Mesenchymal stem cell (in vitro differentiated cells and primary cell): Measurements from ENCODE around the gene TMEM88.

ENCODE experiments used
- DNase-seq: peaks from one replicate; pipeline ENCODE4 v3.0.0-alpha.2; 2013
- H2AFZ ChIP-seq: one replicate; pipeline ENCODE4 v1.6.1; 2013; ENCODE audit warnings: low read depth, mild to moderate bottlenecking, control low read depth, inconsistent platforms, low read length, moderate library complexity
- H2AK5ac ChIP-seq: 2 replicates; pipeline ENCODE4 v1.6.1; 2013; ENCODE audit warnings: low read length, moderate library complexity, mild to moderate bottlenecking, inconsistent platforms; ENCODE audit not compliant: severe bottlenecking
- H2BK120ac ChIP-seq: one replicate; pipeline ENCODE4 v1.6.1; 2013; ENCODE audit warnings: low read depth, mild to moderate bottlenecking, inconsistent platforms, low read length, moderate library complexity
- H2BK12ac ChIP-seq, 2 experiments: one replicate each; pipeline ENCODE4 v1.6.1; 2013; ENCODE audit warnings: inconsistent platforms in 2 of 2, low read length in 2 of 2, mild to moderate bottlenecking in 2 of 2, moderate library complexity in 2 of 2, control low read depth in 1 of 2
- H2BK15ac ChIP-seq: one replicate; pipeline ENCODE4 v1.6.1; 2013; ENCODE audit warnings: mild to moderate bottlenecking, low read depth, inconsistent platforms; ENCODE audit not compliant: poor library complexity, severe bottlenecking
- H2BK5ac ChIP-seq: 2 replicates; pipeline ENCODE4 v1.6.1; 2013; ENCODE audit warnings: low read depth, mild to moderate bottlenecking, low read length, control low read depth, inconsistent platforms; ENCODE audit not compliant: poor library complexity, severe bottlenecking
- H3K14ac ChIP-seq, 2 experiments: one replicate each; pipeline ENCODE4 v1.6.1; 2013; ENCODE audit warnings: inconsistent platforms in 2 of 2, low read length in 2 of 2, control low read depth in 1 of 2, mild to moderate bottlenecking in 1 of 2, moderate library complexity in 1 of 2
- H3K18ac ChIP-seq, 2 experiments: one replicate each; pipeline ENCODE4 v1.6.1; 2013; ENCODE audit warnings: inconsistent platforms in 2 of 2, low read length in 2 of 2, control low read depth in 1 of 2, low read depth in 1 of 2, mild to moderate bottlenecking in 1 of 2
- H3K23ac ChIP-seq, 2 experiments: one replicate each; pipeline ENCODE4 v1.6.1; 2013; ENCODE audit warnings: inconsistent platforms in 2 of 2, low read length in 2 of 2, mild to moderate bottlenecking in 2 of 2, moderate library complexity in 2 of 2, control low read depth in 1 of 2
- H3K27ac ChIP-seq: 2 replicates; pipeline ENCODE4 v1.5.1; 2013; ENCODE audit warnings: mild to moderate bottlenecking, moderate library complexity, low read length, control low read depth, inconsistent platforms; ENCODE audit not compliant: poor library complexity, severe bottlenecking
- H3K27me3 ChIP-seq, 2 experiments: 2 replicates each; pipeline versions ENCODE4 v1.6.1 to v1.7.0; 2013; ENCODE audit warnings: low read length in 2 of 2, mild to moderate bottlenecking in 2 of 2, moderate library complexity in 2 of 2, control low read depth in 1 of 2, inconsistent platforms in 1 of 2; ENCODE audit not compliant: control insufficient read depth in 1 of 2, insufficient read depth in 1 of 2
- H3K36me3 ChIP-seq, 2 experiments: 2 replicates each; pipeline versions ENCODE4 v1.6.1 to v1.7.0; 2013; ENCODE audit warnings: low read length in 2 of 2, control low read depth in 1 of 2, inconsistent platforms in 1 of 2, low read depth in 1 of 2, mild to moderate bottlenecking in 1 of 2; ENCODE audit not compliant: insufficient read depth in 2 of 2, control insufficient read depth in 1 of 2
- H3K4ac ChIP-seq, 2 experiments: one replicate each; pipeline ENCODE4 v1.6.1; 2013; ENCODE audit warnings: inconsistent platforms in 2 of 2, low read length in 2 of 2, mild to moderate bottlenecking in 2 of 2, moderate library complexity in 2 of 2, control low read depth in 1 of 2, low read depth in 1 of 2
- H3K4me1 ChIP-seq: 2 replicates; pipeline ENCODE4 v1.6.1; 2013; ENCODE audit warnings: low read depth, low read length, control low read depth; ENCODE audit not compliant: control insufficient read depth, insufficient read depth
- H3K4me2 ChIP-seq: 2 replicates; pipeline ENCODE4 v1.6.1; 2013; ENCODE audit warnings: low read length, mild to moderate bottlenecking, inconsistent platforms; ENCODE audit not compliant: poor library complexity, severe bottlenecking
- H3K4me3 ChIP-seq, 2 experiments: 2 replicates each; pipeline versions ENCODE4 v1.5.1 to v1.7.0; 2013; ENCODE audit warnings: low read length in 2 of 2, mild to moderate bottlenecking in 2 of 2, control low read depth in 1 of 2, low read depth in 1 of 2; ENCODE audit not compliant: insufficient read depth in 1 of 2
- H3K79me1 ChIP-seq: replicated peaks from 2 replicates; pipeline ENCODE4 v1.6.1; 2013; ENCODE audit warnings: mild to moderate bottlenecking, control low read depth, low read length, inconsistent platforms; ENCODE audit not compliant: poor library complexity, severe bottlenecking
- H3K9ac ChIP-seq: 2 replicates; pipeline ENCODE4 v1.7.0; 2013; ENCODE audit warnings: mild to moderate bottlenecking, low read length, moderate library complexity
- H3K9me3 ChIP-seq: 2 replicates; pipeline ENCODE4 v1.7.0; 2013; ENCODE audit warnings: mild to moderate bottlenecking, low read length; ENCODE audit not compliant: control insufficient read depth
- H4K8ac ChIP-seq: one replicate; pipeline ENCODE4 v1.6.1; 2013; ENCODE audit warnings: inconsistent platforms, mild to moderate bottlenecking, low read length, moderate library complexity
- H4K91ac ChIP-seq: one replicate; pipeline ENCODE4 v1.6.1; 2013; ENCODE audit warnings: mild to moderate bottlenecking, low read length, inconsistent platforms
- WGBS: methylation state at CpG from one replicate; pipeline ENCODE4 v1.1.7; 2013; ENCODE audit warnings: mixed read lengths; 5-methylcytosine and 5-hydroxymethylcytosine counted together

TMEM88 gene

DNA sequence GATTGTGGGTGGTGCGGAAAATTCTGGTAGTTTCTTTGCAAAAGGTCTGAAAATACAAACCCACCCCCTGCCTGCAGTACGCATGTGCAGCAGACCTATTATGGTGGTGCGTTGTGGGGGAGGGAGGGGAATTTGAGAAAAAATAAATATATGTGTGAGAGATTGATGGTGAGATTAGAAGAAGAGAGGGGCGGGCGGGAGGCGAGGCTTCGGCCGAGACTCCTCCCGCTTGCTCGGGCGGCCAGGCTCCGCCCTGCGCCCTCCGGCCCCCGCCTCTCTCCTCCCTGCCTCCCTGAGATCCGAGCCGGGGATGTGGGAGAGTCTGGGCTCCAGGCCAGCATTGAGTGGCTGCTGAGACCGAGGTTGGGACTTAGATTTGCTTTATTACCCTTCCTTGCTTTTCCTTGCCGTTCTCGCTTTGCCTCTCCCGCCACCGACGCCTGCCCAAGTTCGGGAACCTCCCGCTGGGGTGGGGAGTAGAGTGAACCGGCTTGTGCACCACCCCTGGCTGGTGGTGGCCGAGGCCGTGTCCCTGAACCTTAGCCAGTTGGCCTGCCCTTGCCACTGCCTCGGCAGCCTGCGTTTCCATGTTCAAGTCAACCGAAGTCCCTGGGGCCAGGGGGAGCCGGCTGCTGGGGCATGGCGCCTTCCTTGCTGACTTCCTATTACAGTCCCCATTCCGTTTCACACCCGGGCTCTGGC is 32.8 kb downstream of the TMEM88 start:
- peak overlapping the region; percentile 94 to 95 for H2BK12ac ChIP-seq
- peaks cover 20 to 22% of the 10 kb centered on the region in 2 experiments for H3K36me3 ChIP-seq
- peak overlapping the region; percentile 94 for H2BK15ac ChIP-seq
- peak overlapping the region; percentile 59 for H2BK5ac ChIP-seq
- H3K27me3 ChIP-seq, result no peaks in the 10 kb centered on the region
- H3K9me3 ChIP-seq, result no peaks in the 10 kb centered on the region
- H3K4me3 ChIP-seq, result peak overlapping the region; percentile 55 to 94
- peak overlapping the region; percentile 70 for H2AFZ ChIP-seq
- H2AK5ac ChIP-seq, result peak overlapping the region; percentile 71
- peak overlapping the region; percentile 91 for H3K9ac ChIP-seq
- peak overlapping the region; percentile 96 for H3K27ac ChIP-seq
- WGBS, result 1% methylated on average over 24 of the region's 35 CpGs
- peak overlapping the region; percentile 94 for H3K4me2 ChIP-seq
- H4K91ac ChIP-seq, result peak overlapping the region; percentile 97
- peak overlapping the region in 1 of 2 experiments; percentile 79 for H3K23ac ChIP-seq
- peak overlapping the region; percentile 96 to 98 for H3K18ac ChIP-seq
- peak overlapping the region; percentile 85 to 90 for H3K4ac ChIP-seq
- H3K4me1 ChIP-seq, result peaks cover 20% of the 10 kb centered on the region
- peak overlapping the region; percentile 92 for H4K8ac ChIP-seq
- peaks cover 16% of the 10 kb centered on the region for H3K79me1 ChIP-seq
- H2BK120ac ChIP-seq, result peak overlapping the region; percentile 94
- peak overlapping the region in 1 of 2 experiments; percentile 99 for H3K14ac ChIP-seq
- peak; percentile 97 for DNase-seq

DNA sequence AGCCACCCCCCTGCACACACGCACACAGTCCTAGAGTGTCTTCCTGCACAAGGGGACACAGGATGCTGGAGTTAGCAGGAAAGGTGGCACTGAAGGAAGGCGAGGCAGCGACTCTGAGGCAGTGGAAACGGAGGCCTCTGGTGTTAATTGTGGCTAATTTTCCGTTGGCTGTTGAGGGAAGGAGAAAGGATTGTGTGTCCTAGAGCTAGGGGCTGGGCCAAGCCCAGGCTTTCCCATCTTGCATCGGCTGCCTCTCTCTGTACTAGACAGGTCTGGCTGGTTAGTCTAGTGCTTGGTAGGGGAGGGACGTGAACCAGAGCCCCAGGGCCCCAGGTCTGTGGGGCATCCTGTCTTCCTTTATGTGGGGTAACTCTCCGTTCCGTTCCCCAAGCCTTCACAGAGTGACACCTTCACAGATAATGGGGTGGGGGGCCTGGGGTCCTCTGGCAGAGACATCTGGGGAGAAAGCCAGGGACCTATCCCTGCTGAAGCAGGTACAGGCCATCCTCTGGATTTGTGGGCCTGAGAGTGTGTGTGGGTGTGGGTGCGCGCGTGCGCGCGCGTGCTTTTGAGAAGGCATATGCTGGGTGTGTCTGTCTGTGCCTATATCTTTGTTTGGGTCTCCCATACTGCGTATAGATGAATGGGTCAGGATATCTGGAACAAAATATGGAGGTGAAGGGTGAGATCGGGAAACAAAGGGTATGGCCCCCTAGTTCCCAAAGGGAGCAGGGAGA is 33.5 kb downstream of the TMEM88 start, which contains the start of gene CHD3:
Gene CHD3 (plus strand): TSS at position 606 of the 737 bp plus-strand sequence. CDS start 212 bp downstream, outside the sequence.
- peak; percentile 68 for DNase-seq
- 59% methylated on average over 18 of the region's 18 CpGs for WGBS
- Histone ChIP-seq H3K4me2 (peak within 1 kb of the TSS; percentile 92), H3K14ac (peak within 1 kb of the TSS in 1 of 2 experiments; percentile 99), H2BK12ac (peak within 1 kb of the TSS; percentile 94 to 95), H3K4me3 (peak within 1 kb of the TSS; percentile 55 to 94), H3K4me1 (peaks cover 20% of the 10 kb centered on the region), H3K23ac (peak within 1 kb of the TSS in 1 of 2 experiments; percentile 79), H3K4ac (peak within 1 kb of the TSS; percentile 85 to 90), H3K36me3 (peaks cover 26% of the 10 kb centered on the region in 2 experiments), H2AFZ (peak within 1 kb of the TSS; percentile 70), H2AK5ac (peak within 1 kb of the TSS; percentile 97), H2BK5ac (peak within 1 kb of the TSS; percentile 59), H3K18ac (peak within 1 kb of the TSS; percentile 96 to 98), H2BK15ac (peak within 1 kb of the TSS; percentile 94), H3K9ac (peak within 1 kb of the TSS; percentile 88), H3K27me3 (no peaks in the 10 kb centered on the region), H4K91ac (peak within 1 kb of the TSS; percentile 97), H3K79me1 (peaks cover 21% of the 10 kb centered on the region), H4K8ac (peak within 1 kb of the TSS; percentile 92), H3K27ac (peak within 1 kb of the TSS; percentile 96), H2BK120ac (peak within 1 kb of the TSS; percentile 94), H3K9me3 (no peaks in the 10 kb centered on the region)

DNA sequence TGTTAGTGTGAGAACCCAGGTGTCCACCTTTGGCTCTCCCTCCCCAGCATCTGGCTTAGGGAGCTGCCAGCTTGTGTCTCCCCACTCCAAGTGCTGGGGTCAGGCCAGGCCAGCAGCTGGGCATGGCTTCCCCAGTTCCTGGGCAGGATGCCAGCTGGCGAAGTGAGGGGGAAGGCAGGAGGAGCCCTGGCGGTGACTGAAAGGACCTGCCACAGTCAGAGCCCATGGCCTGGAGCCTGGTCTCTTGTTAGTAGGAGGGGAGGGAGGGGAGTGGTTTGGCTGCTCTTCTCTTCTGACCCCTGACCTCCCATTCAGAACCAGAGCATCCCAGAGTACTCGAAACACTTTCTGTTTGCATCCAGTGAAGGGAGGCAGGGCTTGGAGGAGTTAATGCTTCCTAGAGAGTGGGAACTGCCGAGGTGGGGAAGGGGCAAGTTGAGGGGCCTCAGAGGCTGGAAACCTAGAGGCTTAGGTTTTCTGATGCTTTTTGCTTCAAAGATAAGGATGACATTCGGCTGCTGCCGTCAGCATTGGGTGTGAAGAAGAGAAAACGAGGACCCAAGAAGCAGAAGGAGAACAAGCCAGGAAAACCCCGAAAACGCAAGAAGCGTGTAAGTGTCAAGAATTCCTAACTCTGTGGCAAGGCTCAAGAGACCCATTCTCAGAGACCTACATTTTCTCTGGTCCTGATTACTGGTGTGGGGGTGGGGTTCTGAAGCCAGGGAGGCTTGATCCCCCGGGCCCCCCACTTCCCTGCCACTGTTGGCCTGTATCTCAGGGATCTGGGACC is 34.5 kb downstream of the TMEM88 start:
- Histone ChIP-seq H2BK120ac (no peak overlapping the region), H2BK5ac (peak overlapping the region; percentile 22), H2BK12ac (peak overlapping the region; percentile 50 to 71), H2BK15ac (no peak overlapping the region), H3K79me1 (peaks cover 31% of the 10 kb centered on the region), H3K9ac (peak overlapping the region; percentile 88), H3K4ac (peak overlapping the region in 1 of 2 experiments; percentile 90), H4K91ac (peak overlapping the region; percentile 73), H2AK5ac (peak overlapping the region; percentile 14), H3K4me1 (peaks cover 20% of the 10 kb centered on the region), H3K9me3 (no peaks in the 10 kb centered on the region), H3K4me2 (peak overlapping the region; percentile 92), H3K14ac (peak overlapping the region in 1 of 2 experiments; percentile 4), H3K23ac (no peak overlapping the region), H3K4me3 (peak overlapping the region in 1 of 2 experiments; percentile 94), H3K27me3 (no peaks in the 10 kb centered on the region), H4K8ac (no peak overlapping the region), H2AFZ (no peak overlapping the region), H3K27ac (peak overlapping the region; percentile 96), H3K36me3 (peaks cover 36% of the 10 kb centered on the region in 2 experiments), H3K18ac (peak overlapping the region in 1 of 2 experiments; percentile 83)
- peak; percentile 94 for DNase-seq
- WGBS, result 48% methylated on average over 11 of the region's 11 CpGs
